Epidermal melanocyte (primary cell): ENCODE measurements around the gene CAMK1D.
"Not testable (repeated sequence)": the region's sequence is repeated elsewhere in the genome, so short reads cannot be mapped to it uniquely, and the experiment has no call there.

Source experiments
- DNase-seq: peaks from one replicate; pipeline ENCODE4 v3.0.0; 2011; ENCODE audit warnings: low spot score; ENCODE audit not compliant: insufficient read length

The CAMK1D gene

DNA sequence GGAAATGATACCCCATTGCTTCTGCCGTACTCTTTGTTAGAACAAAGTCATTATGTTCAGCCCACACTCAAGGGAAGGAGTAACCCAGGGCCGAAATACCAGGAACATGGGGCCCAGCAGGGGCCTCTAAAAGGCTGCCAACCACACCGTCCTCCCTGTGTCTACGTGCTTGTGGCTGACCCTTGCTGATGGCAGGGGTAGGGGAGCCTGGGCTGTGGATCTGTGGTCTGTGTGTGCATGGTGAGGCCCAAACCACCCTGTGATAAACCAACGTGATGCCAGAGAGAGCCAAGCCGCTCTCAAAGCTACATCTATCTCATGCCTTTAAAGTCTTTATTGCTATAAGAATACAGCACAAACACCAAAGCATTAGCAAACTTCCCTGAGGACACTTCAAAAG is 493.0 kb downstream of the CAMK1D start:
- DNase-seq = no peak

DNA sequence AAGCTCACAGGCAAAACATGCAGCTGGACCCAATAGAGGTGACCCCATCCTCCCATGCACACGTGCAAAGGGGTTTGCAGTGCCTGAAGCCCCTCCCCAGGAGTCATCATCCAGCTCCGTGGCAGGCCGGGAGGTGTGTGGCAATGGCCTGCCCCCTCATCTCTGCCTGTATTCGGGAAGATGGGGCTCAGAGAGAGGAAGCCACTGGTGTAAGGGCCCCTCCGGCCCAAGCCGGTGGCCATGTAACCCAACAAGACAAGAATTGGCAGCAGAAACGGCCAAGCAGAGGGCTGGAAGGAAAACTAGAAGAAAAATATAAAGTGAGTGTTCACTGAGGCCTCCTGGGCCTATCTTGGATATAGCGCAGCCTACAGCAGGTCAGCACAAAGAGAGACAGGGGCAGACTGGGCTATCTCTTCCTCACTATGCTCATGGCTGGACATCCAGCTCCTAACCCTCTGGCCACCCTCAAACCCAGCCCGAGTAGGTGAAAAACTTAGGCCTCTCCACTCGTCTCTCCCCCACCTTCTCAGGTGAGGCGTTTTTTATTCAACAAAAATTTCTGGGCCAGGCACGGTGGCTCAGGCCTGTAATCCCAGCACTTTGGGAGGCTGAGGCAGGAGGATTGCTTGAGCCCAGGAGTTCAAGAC is 494.1 kb downstream of the CAMK1D start:
- DNase-seq = no peak

DNA sequence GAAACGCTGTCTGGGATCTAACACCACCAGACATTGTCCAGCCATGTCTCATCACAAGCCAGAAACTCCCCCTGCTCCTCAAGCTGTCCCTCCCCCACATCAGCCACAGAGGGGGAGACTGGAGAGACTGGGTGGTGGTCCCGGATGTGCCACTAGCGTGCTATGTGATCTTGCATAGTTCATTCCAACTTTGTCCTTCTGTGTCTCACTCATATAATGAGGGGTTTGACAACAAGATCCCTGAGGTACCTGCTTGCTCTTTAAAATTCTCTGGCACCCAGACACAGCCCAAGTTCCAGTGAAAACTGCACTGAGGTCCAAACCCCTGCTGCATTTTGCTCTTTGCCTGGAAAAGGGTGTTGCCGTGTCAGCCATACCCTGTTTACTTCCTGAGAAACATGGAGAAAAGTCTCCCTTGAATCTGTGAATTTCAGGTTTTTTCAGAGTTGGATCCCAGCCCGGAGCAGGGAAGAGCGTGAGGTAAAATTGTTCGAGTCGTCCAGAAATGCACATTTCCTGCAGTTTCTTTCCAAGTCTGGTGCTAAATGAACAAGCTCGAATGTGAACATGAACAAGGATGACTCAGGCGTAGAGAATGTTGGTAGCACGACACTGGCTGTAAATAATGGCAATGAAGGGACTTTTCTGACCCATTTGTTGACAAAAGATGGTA is 495.6 kb downstream of the CAMK1D start:
- DNase-seq = no peak

DNA sequence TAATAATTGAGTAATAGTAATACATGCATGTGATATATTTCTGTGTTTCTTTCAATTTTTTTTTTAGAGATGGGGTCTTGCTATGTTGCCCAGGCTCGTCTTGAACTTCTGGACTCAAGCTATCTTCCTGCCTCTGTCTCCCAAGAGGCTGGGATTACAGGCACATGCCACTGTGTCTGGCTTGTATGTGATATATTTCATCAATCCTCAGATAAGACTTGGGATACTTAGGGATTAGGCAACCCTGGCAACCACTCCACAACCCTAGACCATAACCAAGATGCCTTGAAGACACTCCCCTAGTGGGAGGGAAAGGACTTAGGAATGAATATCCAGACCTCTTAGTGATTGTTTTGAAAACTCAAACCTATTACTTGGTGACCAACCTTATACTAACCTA is 497.4 kb downstream of the CAMK1D start:
- DNase-seq = no peak

DNA sequence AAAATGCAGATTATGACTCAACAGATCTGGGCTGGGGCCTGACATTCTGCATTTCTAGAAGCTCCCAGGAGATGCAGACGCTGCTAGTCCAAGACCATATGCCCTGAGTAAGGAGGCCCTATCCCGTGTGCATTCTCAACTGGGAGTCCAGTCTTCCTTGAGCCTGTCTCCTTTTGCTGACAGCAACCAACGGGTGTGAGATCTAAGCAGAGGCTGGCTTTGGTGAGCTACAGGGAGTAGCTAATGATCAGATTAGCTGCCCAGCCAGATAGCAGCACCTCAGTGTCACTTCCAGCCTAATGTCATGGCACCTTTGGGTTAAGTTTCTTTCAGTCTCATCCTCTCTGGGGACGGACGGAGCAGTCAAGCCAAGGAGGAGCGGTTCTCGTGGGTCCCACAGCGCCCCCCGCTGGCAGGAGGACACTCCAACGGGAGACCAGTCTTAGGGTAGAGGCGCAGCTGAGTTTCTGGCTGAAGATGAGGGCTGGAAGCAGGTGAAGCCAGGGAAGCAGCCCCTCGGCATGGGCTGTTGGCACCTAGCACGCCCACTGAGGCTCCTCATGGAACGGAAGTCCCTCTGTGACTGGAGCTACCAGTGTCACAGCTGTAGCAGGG is 498.1 kb downstream of the CAMK1D start:
- DNase-seq = no peak

DNA sequence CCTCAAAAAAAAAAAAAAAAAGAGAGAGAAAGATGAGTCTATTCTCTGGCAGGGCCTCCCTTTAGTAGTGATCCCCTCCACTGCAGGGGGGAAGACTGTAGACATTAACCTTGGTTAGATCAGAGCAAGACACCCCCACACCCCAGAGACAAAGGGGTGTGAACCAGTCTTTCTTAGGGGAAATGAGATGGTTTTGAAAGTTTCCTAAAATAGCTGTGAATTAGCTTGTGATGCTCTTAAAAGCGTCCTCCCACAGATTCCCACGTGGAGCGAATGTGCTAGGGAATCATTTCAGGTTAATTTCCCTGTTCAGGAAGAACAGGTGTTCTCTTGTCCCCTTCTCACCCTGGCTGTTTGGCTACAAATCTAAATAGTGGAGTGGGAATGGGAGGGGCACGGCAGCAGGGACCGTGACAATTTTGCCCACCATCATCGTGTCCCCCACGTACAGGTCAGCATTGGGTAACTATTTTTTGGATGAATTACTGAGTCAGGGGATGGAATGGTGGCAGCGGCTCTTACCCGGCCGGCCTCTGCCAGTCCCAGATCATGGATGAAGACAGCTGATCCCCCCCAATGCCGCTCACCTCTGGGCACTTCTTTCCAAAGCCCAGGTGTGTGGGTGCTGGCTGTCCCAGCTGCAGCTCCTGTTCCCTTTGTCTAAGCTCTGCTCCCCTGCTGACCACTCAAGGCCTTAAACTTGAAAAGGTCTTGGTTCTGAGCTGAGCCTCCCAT is 499.3 kb downstream of the CAMK1D start:
- DNase-seq = no peak

DNA sequence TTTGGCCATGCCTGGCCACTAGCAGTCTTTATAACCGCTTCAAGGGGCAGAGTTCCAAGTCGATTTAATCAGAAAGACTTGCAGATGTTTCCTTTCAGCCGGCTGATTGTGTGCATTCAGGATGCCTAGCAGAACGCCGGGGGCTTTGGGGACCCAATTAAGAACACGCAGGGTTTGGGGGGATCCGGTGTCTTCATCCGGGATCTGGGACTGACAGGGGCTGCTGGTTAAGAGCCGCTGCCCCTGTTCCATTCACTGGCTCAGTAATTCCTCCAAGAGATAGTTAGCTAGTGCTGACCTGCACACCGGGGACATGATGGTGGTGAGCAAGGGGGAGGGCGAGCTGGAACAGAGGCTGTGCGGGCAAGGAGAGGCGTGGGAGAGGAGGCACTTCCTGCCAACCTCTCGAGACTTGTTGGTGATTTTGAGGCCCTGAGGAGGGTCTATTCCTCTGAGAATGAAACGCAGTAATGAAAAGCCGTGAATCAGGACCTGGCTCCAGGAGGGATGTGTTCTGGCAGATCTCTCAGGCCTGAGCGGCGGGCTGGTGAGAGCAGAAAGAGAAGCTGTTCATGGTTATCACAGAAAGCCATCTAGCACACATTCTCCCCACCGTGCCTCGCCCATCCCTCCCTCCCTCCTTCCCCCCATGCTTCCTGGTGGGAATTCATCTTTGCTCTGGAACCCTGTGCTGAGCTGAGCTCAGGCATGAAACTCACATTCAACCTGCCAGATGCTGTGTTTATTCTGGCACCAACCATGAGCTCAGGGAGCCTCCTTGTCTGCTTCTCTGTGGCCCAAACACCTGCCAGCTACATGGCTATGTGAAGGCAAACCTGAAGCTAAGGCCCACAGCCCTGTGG is 500.2 kb downstream of the CAMK1D start:
- no peak for DNase-seq

DNA sequence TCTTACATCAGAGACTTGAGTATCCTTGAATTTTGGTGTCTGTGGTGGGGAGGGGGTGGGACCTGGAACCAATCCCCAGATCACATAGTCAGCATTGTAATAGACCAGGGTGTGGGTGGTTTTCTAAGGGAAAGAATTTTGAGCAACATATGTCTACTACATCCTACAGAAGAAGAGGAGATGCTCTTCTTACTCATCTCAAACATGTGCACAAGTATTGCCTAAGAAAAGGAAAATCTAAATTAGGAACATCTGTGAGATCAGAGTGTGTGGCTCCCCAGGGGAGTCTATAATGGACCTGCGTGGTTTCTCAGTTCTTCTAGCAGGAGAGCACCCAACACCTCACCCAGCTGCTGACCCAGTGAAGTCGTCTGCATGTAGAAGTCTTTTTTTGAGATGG is 503.3 kb downstream of the CAMK1D start:
- no peak for DNase-seq

DNA sequence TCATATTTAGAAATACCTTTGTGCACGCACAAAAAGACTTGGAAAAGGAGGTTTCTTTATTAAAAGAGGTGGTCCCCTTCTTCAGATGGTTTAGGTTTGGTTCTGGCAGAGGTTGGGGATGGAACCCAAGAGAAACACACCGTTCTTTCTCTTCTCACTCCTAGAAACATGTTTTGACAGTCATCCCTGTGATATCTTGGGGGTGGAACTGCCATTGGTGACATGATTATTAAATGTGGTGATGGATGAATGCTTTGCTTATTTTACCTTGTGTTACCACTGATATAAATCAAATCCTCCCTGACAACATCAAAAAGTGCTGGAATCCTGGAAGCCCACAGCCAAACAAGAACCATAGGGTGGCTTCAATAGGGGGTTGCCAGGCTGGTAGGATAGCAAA is 505.6 kb downstream of the CAMK1D start:
- no peak for DNase-seq

DNA sequence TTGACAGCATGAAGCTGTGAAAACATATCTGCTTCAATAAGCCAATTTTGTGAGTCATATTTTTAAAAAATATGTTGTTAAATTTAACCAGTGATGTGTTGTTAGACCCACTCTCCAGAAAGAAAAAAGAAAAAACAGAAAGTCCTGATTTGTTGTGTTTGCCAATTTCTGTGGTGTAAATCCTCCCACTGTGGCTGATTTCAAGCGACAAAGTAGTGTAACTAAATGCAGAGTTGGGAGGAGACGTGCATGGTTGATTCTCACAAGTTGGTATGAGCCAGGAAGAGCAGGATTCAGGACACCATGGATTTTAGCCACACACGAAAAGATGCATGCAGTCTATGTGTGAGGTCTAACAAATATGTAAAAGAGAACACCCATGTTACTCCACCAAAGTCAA is 513.1 kb downstream of the CAMK1D start:
- DNase-seq = no peak

DNA sequence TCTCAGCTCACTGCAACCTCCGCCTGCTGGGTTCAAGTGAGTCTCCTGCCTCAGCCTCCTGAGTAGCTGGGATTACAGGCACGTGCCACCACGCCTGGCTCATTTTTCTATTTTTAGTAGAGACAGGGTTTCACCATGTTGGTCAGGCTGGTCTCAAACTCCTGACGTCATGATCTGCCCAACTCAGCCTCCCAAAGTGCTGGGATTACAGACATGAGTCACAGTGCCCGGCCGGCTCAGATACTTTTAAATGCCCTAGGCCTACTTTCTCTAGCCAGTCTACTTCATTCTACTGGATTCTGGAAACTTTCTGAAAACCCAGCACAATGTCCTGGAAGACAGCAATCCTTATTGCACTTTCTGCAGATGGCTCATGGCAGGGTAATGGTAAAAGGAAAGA is 516.2 kb downstream of the CAMK1D start:
- not testable (repeated sequence) for DNase-seq

DNA sequence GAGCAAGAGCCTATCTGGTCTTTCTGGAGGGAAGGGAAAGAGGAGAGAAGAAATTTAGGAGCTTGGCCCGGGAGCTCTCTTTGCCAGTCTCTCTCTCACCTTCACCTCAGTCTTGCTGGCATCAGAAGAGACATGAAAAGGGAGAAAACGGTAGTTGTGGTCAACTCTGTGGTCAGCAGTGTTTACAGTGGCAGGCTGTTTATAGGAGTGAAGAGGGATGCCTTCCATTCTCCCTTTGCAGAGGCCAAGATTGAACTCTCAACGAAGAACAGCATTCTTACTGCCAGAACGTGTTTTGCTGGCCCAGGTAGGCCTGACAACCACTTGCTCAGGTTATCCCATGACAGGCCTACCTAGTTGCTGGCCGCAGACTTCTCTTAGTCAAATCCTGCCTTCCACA is 518.9 kb downstream of the CAMK1D start:
- no peak for DNase-seq

DNA sequence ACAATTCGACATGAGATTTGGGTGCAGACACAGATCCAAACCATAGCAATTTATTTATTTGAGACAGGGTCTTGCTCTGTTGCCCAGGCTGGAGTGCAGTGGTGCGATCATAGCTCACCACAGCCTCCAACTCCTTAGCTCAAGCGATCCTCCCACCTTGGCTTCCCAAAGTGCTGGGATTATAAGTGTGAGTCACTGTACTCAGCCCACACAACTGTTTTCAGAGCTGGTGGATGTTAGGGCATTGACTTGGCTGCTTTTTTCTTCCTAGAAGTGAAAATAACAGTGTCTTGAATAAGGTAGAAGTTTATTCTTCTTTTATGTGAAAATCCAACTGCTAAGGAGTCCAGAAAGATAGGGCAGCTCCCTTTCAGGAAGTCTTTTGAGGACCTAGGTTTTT is 520.1 kb downstream of the CAMK1D start:
- DNase-seq = no peak

DNA sequence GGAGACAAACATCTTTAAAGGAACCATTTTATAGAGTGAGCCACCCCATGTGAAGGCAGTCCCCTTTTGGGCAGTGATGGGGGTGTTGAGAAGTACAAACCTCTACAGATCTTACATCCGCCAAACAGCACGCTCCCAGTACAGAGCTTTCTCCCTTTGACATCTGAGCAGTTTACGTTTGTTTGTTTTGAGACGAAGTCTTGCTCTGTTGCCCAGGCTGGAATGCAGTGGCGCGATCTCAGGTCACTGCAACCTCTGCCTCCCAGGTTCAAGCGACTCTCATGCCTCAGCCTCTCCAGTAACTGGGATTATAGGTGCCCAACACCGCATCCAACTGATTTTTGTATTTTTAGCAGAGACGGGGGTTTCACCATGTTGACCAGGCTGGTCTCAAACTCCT is 523.2 kb downstream of the CAMK1D start:
- no peak for DNase-seq

DNA sequence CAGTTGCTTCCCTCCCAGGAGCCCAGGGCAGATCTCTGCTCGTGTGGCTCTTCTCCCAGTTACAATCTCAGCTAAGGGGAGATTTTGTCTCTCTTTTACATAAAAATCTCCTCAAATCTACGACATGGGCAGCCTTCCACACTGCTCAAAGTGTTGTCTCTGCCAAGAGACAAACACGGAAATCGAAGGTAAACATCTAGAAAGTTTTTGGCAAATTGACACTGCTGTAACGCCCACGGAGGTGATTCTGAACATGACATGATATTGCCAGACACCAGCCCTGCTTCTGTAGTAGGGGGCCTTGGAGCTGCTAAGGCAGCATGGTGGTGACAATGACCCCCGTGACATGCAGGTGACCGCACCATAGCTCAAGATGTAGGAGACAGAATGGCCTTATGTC is 523.8 kb downstream of the CAMK1D start:
- no peak for DNase-seq

DNA sequence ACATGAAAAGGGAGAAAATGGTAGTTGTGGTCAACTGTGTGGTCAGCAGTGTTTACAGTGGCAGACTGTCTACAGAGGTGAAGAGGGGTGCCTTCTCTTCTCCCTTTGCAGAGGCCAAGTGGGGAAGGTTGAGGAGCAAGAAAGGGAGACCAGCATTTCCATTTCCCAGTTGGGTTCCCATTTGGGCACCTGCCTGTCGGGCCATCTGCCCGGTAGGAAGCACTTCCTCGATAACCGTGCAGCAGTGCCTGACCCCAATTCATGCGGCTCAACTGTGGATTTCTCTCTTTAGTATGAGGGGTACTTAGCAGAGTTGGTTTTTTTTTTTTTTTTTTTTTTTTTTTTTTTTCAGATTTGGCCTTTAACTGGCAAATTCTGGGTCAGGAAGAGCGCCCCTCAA is 525.2 kb downstream of the CAMK1D start:
- DNase-seq = no peak

DNA sequence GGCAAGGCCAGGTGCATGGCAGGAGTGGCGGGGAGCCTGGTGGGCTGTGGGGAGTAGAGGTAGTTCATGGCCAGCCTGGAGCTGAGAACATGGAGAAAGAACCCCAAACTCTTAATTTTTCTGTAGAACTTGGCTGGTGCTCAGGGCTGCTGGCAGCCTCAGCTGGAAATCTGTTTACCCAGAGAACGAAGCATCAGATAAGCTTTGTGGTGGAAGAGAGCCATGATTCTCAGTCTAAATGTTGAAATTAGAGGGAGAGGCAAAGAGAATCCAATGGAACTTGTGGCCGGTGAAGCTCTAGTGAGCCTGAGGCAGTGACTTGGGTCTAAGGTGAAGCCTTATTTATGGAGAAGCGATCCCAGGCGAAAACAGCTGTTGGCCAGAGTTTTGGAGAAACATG is 525.8 kb downstream of the CAMK1D start:
- DNase-seq = no peak

DNA sequence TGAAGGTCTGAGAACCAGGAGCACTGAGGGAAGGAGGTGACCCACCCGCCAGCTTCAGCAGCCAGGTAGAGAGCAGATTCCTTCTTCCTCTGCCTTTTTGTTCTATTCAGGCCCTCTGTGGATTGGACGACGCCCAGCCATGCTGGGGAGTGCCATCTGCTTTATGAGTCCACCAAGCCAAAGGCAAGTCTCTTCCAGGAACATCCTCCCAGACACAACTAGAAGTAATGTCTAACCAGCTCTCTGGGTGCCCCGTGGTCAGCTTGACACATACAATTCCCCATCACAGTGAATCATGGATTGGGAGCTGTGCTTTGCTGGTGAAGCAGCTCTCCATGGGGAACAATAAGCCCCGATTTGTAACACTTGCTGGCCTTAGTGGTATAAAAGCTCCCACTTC is 526.9 kb downstream of the CAMK1D start:
- DNase-seq = no peak

DNA sequence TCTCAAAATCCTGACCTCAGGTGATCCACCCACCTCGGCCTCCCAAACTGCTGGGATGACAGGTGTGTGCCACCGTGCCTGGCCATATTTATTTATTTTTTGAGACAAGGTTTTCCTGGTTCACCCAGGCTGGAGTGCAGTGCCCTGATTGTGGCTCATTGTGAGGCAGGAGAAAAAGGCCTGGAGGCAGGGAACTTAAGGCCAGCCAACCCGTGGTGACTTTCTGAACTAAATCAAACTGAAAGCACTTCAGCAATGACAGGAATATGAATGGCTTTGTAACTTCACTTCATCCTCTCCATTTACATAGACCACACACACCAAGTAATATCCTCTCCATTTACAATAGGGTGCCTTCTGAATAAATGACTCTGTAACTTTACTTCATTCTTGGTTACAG is 527.8 kb downstream of the CAMK1D start:
- DNase-seq = no peak

DNA sequence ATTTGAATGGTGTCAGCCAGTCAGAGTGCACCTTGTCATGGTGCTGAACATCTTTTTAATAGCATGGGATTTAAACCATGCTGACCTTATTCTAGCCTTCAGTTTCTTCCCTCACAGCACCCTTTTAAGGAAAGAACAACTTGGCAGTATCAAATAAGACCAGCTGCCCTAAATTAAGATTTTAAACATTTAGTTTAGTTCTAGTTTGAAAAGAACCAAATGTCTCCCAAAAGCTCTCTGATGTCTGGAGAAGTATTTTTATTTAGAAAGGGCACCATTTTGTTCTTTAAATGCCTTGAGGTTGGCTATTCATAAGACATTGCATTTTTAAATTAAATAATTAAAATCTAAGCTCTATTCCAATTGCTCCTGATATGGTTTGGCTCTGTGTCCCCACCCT is 531.1 kb downstream of the CAMK1D start:
- DNase-seq = no peak

DNA sequence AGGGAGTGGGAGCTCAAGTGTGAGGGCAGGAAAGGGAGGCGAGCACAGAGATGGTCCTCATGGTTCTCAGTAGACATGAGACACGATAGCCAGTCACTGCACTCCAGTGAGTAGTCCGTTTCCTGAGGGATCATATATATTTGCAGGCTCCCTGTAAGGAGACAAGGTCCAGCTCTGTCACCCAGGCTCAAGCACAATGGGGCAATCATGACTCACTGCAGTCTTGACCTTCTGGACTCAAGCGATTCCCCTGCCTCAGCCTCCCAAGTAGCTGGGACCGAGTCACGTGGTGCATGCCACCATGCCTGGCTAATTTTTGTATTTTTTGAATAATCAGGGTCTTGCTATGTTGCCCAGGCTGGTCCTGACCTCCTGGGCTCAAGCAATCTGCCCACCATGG is 535.5 kb downstream of the CAMK1D start:
- no peak for DNase-seq
